GM19099 (cell line): ENCODE measurements around the gene PALS1.

Experiments
- POLR2A ChIP-seq: IDR thresholded peaks from 3 replicates; pipeline ENCODE4 v1.6.1; 2011; ENCODE audit warnings: low read depth; ENCODE audit not compliant: insufficient read length; ENCODE audit errors: extremely low read depth

The PALS1 gene

GRCh38 chr14:67241411-67242167 is at the start of gene PALS1:
TSS of gene PALS1 (plus strand) at chr14:67241435. CDS start at chr14:67279171, 37,736 bp downstream.
- peak; percentile 41 for TF ChIP-seq POLR2A

DNA sequence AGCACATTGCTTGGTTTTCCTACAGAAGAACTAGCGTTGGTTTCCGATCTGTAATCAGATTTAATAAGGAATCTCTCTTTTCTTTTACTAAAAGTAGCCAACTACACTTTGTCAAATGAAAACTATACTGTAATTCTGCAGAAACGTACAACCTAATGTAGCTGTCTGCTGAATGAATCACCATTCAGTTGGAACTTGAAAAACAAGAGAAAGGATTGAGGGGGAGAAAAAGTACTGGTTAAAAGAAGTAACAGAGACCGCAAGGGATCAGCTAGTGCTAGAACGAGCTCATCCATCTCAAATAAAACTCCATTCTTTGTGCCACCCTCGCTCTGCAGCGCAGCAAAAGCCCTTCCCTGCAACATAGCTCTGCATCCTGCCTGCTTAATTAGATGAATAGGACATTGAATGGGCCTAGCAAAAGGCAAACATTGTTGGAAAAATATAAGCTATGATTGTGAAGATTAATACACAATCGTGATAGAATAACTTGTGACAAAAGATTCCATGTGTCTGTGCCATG is 49.4 kb upstream of the PALS1 start:
- no peak for TF ChIP-seq POLR2A

DNA sequence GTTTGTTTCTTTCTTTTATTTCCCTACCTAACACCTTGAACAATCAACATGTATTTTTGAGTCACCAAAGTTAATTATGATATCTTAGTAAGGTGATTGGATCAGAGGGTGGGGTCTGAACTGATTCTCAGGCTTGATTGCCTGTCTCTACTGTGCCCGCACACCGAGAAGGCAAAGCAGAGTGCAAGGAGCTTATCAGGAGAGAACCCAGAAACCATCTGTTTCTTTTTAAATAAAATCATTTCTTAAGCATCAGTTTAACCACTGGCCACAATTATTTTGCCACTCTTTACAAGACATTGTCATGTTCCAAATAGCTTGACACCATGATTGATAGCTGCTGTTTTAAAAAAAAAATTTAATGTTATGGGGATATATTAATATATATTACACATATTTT is 48.9 kb upstream of the PALS1 start:
- no peak for TF ChIP-seq POLR2A

- no peak for TF ChIP-seq POLR2A
Observed at GRCh38 chr14:67195279-67195678, 46.0 kb upstream of the PALS1 start.

DNA sequence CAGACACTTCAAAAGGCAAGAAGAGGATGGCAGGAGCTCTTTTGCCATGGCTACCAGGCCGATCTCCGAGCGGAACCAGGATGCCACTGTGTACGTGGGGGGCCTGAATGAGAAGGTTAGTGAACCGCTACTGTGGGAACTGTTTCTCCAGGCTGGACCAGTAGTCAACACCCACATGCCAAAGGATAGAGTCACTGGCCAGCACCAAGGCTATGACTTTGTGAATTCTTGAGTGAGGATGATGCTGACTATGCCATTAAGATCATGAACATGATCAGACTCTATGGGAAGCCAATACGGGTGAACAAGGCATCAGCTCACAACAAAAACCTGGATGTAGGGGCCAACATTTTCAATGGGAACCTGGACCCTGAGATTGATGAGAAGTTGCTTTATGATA is 42.2 kb upstream of the PALS1 start:
- TF ChIP-seq POLR2A, result no peak

GRCh38 chr14:67207810-67208209 is 33.4 kb upstream of the PALS1 start:
- no peak for TF ChIP-seq POLR2A

DNA sequence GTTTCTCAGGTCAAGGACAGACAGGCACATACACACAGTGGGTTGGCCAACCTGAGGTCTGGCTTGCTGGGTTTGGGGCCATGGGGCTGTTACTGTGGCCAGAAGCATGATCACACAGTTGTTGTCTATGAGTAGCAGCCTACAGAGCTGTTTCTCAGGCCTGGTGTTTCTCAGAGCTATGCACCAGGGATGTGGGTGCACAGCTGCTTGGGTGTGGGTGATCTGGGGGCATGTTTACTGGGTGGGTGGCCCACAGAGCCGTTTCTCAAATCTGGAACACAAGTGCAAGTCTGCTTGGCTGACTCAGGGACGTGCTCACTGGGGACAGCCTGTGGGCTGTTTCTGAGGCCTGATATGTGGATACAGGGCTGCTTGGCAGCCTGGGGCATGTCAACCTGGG is 23.1 kb upstream of the PALS1 start:
- no peak for TF ChIP-seq POLR2A

DNA sequence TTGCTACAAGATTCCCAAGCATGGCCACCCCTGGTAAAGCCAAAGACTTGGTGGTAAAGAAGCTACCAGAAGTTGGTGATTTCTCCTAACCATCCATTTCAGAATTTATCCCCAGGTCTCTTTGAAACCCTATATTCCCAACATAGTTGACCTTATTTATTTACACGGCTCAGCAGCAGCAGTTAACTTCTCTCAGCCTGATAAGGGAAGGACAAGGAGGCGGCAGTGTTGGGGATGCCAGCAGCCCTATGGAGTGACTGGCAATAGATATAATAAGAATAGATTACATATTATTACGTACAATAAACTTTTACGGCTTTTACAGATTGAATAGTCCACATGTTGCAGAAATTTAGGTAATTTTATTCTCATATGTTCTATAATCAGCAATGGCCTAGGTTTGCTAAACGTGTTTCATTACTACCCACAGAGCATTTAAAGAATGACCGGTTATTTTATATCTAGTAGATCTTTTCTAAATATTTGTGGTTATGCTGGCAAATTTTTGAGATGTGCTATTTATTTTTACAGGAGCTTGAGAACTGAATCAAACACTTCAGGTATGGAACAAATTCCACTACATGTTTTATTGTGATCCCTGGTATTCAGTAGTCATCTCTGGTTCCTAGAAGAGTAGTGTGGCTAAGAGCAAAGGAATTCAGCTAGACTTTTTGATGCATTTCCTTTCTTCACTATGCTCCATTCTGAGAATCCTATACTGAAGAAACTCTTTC is 19.8 kb upstream of the PALS1 start:
- no peak for TF ChIP-seq POLR2A

DNA sequence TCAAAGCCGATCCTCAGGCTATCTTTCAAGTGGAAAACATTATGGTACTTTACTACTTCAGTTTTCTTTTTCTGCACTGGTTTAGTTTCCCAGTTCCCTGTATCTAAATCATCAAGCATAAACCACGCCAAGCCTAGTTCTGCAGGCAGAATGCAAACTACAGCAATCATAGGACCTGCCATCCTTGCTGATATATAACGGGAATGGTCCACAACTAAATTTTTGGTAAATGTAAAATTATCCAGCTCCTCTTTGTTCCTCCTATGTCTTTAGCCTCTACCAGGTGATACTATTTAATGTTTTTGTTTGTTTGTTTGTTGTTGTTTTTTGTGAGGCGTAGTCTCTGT is 19.3 kb upstream of the PALS1 start:
- TF ChIP-seq POLR2A, result no peak

DNA sequence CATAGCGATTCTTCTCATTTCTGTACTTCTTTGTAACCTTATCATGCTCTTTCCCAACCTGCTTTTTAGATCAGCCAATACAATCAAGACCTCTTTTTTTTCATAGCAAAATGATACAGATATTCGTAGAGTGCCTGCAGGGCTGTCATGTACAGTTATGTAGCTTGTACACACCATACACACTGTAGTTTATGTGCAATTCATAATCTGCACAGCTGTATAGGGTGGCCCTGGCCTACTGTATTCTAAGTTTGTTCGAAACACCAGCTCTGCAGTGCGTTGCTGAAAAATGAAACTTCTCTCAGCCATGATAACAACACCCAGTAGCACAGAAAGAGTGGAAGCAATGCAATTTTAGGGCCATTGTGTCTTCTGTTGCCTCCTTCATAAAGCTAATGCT is 15.7 kb upstream of the PALS1 start:
- TF ChIP-seq POLR2A, result no peak

DNA sequence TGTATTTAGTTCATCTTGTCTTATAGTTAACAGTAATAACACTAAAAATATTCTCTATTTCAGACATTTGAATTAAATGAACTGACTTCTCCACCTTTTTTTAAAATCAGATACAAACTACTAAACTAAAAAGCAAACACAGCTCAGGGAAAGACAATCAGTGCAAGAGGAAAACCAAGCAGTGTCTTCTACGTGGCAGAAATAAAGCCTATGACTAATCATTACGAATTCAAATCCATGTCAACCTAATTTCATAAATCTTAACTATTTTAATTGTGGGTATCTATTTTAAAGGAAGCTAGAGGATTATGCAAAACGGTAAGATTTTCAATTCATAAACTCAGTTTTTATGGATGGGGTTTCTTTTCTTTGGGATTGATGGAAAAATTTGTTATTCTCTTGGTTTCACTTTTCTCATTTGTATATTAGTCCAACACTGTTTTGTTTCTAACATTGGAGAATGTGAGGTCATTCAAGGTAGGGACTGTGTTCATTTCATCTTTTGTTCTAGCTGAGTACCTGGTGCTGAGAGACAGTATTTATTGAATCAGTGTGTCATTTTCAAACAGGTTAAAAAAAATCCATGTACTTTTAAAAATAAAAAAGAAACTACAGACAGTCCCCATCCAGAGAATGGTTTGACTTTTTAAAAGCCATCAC is 12.8 kb upstream of the PALS1 start:
- TF ChIP-seq POLR2A, result no peak

GRCh38 chr14:67232066-67232465 is 9.2 kb upstream of the PALS1 start:
- TF ChIP-seq POLR2A, result no peak

DNA sequence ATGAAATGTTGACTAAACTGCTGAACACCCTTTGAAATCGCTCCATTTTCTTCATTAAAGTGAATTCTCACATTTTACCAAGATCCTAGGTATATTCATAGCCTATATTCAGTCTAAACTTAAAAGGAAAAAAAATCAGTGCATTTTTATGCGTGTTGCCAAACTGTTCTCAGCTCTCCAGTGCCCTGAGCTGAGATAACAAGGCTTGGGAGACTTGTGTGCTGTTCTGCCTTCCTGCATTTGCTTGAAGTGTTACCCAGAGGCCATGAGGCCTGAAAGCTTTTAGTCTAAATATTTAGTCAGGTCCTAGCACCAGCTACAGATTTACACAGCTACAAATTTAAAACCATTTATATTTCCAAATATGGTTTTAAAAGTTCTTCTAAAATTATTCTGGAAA is 8.6 kb upstream of the PALS1 start:
- TF ChIP-seq POLR2A, result no peak

DNA sequence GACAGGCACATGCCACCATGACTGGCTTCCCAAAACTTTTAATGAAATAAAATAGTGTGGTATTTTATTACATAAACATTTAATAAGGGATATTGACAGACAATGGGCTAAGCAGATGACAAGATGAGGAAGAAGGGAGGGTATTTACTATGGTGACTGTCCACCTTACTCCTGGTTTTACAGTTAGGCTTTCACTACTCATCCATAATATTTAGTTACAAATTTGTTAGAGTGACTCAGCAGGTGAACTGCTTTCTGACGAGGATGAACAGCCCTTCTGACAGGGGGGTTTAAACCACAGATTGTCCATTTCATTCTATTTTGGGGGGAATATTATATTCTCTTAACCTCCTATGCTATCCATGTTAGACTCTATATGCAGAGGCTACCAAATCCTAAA is 3.6 kb upstream of the PALS1 start:
- TF ChIP-seq POLR2A, result no peak

GRCh38 chr14:67239582-67239981 is 1.7 kb upstream of the PALS1 start:
- TF ChIP-seq POLR2A, result no peak

DNA sequence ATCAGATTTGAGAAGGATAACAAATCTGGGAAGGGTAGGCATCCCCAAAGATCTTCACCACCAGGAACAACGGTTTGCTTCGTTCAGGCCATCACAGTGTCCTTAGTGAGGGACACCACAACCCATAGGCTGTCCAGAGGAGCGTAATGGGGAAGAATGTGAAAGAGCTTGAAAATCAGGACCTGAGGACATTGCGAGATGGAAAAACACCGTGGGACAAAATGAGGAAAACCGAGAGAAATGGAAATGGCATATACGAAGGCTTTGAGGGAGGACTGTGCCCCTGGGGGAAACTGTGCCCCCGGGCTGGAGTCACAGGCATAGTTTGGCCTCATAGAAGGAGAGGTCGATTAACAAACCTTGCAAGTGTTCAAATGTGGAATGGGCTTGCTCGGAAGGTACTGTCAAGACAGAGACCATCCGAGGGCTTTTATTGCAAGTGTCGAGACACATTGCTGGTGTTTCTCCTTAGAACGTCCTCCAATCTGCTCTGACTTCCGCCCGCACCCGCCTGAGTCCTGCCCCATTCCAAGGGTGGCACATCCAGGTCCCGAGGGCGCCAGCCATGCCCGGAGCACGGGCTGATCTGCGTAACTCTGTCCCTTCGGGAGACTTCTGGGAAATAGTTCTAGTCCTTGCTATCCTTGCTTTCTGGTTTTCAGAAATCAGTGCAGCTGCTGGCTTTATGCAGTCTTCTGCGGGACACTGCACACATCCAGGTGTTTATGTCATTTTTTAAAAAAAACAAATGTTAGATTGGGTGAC is 885 bp upstream of the PALS1 start:
- TF ChIP-seq POLR2A, result no peak

DNA sequence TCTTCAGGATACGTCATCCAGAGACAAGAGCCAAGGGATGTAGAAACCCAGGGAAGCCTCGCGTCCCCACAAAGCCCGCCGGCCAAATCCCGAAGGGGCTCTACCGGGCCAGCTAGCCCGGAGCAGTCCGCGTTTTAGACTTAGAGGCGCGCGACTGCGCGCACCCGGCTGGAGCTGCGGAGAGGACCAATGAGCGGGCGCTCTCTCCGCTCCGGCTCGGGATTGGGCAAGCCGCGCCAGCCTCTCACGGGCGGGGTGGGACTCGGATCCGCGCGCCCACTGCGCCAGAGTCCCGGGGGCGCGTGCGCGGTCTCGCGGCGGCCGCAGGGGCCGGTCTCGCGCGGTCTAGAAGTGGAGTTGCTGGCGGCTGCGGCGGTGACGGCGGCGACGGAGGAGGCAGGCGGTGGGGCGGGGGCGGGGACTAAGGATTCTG is 241 bp upstream of the PALS1 start:
- TF ChIP-seq POLR2A, result peak; percentile 44
